D721Med (cell line): ENCODE data around the gene COL5A1.

Experiments used
- DNase-seq: peaks from one replicate; pipeline ENCODE4 v3.0.0; 2011; ENCODE audit warnings: low spot score; ENCODE audit not compliant: insufficient read length
- FAIRE-seq: peaks from 2 replicates; lab custom pipeline; 2011; peaks lifted over from hg19 to GRCh38; lab: Jason Lieb, UNC
- TF ChIP-seq, protein P1 (sequence below): IDR thresholded peaks from 2 replicates; pipeline ENCODE4 v1.5.1; 2012; ENCODE audit warnings: mild to moderate bottlenecking, control low read depth; ENCODE audit not compliant: insufficient read depth; ENCODE audit errors: missing control alignments

COL5A1 gene

GRCh38 chr9:134626571-134627416, 14.8 kb upstream of the COL5A1 start:
- FAIRE-seq (no peak), DNase-seq (peak; percentile 88)
- TF ChIP-seq, protein P1, sequence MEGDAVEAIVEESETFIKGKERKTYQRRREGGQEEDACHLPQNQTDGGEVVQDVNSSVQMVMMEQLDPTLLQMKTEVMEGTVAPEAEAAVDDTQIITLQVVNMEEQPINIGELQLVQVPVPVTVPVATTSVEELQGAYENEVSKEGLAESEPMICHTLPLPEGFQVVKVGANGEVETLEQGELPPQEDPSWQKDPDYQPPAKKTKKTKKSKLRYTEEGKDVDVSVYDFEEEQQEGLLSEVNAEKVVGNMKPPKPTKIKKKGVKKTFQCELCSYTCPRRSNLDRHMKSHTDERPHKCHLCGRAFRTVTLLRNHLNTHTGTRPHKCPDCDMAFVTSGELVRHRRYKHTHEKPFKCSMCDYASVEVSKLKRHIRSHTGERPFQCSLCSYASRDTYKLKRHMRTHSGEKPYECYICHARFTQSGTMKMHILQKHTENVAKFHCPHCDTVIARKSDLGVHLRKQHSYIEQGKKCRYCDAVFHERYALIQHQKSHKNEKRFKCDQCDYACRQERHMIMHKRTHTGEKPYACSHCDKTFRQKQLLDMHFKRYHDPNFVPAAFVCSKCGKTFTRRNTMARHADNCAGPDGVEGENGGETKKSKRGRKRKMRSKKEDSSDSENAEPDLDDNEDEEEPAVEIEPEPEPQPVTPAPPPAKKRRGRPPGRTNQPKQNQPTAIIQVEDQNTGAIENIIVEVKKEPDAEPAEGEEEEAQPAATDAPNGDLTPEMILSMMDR, result no peak

- no peak for DNase-seq
Observed at GRCh38 chr9:134627417-134628353, 13.9 kb upstream of the COL5A1 start.

GRCh38 chr9:134628354-134628736, 13.3 kb upstream of the COL5A1 start:
- no peak for FAIRE-seq
- TF ChIP-seq, protein P1, result no peak
- DNase-seq, result no peak

More at GRCh38 chr9:134627417-134628353, 13.9 kb upstream of the COL5A1 start:
- TF ChIP-seq, protein P1, result no peak
- FAIRE-seq, result no peak

DNA sequence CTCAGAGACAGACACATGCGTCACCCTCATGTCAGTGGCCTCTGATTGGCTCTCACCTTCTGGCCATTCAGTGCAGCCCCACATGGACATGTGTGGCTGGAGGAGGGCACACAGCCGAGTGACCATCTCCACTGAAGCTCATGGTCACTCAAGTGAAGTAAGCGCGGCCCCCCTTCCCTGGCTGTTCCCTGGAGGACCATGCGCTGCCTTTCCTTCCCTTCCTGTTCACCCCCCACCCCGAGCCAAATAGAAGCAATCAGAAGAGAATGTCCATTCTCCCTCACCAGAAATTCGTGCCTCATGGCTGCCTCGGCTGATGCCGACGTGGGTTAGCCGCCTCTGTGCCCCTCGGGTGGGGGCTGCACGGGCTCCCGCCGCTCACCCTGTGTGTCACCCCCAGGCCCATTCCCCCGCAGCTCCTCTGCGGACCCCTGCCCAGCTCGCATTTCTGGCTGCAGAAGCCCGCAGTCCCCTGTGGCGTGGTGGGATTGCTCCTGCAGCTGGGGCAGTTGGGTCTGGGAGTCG, 12.5 kb upstream of the COL5A1 start:
- FAIRE-seq (no peak), DNase-seq (no peak)
- TF ChIP-seq, protein P1, result no peak

DNA sequence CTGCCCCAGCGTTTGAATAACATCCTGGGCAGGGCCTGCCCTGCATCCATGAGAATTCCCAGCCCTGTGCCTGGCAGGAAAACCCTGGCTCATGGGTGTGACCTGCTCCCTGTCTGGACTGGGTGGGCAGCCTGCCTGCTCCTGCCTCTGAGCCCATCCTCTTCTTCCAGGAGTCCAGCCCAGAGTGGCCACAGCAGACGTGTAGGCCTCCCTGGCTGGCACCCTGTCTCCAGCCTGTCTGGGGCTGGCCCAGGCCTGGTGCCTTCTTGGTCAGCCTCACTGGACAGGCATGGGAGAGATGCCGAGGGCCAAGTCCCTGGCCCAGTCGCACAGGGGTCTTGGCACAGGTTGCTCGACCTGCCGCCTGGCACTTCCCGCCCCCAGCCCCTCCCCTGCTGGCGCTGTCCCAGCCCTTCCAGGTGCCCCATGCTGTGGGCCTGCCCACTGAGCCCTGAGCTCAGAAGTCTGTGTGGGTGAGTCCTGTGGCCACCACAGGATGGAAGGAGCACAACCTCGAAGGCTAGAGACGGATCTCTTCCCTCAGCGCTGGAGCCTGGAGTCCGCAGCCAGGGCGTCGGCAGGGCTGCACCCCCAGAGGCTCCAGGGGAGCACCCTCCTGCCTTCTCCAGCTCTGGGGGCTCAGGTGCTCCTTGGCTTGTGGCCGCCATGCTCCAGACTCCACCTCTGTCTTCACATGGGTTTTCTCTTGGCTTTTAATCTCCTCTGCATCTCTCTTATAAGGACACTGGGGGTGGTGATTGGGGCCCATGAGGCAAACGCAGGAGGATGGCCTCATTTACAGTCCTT, 11.8 kb upstream of the COL5A1 start:
- DNase-seq (no peak), FAIRE-seq (no peak)
- TF ChIP-seq, protein P1, result no peak

GRCh38 chr9:134630393-134630790, 11.2 kb upstream of the COL5A1 start:
- TF ChIP-seq, protein P1, result no peak
- FAIRE-seq (no peak), DNase-seq (no peak)
